Stimulated activated CD4-positive, alpha-beta T cell treated with anti-CD3 and anti-CD28 coated beads, Interleukin-1b, Interleukin-23, amount 100 ng/mL, for 24 hours (primary cell): Measurements from ENCODE around the gene CHST4.
"Not testable (repeated sequence)": the region's sequence is repeated elsewhere in the genome, so short reads cannot be mapped to it uniquely, and the experiment has no call there.

Experiments
- DNase-seq, 4 experiments: peaks; one replicate each; pipeline ENCODE4 v3.0.0-alpha.2; 2020; ENCODE audit warnings: low read depth in 4 of 4, low spot score in 1 of 4

The CHST4 gene

DNA sequence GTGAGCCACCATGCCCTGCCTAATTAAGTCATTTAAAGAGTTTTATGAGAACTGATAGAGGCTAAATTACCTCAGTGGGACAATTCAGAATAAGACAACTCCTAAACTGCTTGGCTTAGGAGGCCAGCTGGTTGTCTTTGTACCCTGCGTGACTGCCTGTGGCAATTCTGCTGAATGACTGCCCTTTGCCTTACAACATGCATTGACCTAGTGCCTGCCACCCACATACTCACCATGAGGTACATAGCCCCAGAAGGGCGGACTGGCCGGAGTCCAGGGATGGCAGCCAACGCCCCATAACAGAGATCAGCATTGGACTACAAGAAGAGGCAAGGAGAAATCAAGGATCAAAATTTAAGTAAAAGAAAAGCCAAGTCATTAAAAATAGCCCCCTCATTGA, 43.4 kb downstream of the CHST4 start:
- DNase-seq: no peak

DNA sequence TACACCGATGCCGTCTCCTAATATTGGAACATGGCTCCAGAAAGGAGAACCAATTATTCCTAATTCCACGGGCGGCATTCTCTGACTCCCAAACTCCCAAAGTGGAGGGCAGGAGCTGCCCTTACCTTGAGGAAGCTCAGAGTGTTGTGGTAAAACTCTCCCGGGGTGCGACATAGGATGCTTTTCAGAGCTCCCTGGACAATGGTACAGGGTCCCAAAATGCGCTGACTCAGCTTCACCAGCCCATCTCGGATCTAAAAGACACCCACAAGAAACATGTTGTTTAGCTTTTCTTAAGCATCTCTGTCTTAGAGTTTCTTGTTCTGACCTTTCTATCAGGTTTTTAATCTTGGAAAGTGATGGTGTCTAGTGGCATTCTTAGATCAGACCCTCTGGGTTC, 43.9 kb downstream of the CHST4 start:
- DNase-seq: no peak

DNA sequence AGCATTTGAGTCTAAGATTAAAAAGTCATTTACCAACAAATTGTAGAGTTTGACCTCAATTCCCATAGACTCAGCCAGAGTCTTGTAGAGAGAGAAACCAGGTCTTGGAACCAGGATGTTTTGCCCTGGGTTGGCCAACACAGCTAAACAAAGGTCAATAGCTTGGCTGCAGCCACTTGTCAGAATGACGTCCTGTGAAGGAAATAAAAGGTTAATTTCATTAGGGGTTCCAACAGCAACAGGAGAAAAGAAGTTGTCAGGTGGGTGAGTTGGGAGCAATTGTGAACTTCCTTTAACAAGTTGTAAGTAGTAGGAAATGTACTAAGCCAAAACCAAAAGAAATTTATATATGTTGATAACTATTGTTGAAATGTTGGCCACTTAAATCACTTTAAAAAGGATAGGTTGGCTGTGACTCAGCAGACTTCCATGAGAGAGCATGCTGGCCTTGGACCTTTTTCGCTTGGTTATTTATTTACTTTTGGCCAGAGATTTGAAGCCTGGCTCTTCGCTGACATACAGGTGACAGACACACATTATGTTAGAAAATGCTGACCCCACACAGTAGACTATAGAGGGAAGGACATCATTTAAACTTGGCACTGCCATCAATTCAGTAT, 46.4 kb downstream of the CHST4 start:
- DNase-seq: no peak

DNA sequence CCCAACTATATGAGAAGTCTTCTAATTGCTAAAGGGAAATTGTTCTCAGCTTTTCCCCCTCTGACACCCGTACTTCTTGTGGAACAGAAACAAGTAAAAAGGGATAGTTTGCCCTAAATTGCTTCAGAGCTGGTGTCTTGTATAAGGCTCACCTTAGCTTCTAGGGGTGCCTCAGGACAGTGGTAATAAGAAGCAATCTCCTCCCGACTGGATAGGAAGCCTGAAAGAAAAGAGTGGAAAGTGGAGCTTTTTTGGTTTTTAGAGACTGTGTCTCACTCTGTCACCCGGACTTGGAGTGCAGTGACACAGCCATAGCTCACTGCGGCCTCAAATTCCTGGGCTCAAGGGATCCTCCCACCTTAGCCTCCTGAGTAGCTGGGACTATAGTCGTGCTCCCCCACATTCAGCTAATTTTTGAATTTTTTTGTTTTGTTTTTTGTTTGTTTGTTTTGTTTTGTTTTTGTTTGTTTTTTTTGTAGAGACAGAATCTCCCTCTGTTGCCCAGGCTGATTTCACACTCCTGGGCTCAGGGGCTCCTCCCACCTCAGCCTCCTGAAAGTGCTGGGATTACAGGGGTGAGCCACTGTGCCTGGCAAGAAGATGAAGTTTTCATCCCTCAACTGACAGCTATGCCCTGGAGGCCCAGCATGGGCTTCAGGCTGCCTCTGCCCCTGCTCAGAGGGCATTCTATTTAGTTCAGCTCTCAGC, 47.3 kb downstream of the CHST4 start:
- no peak for DNase-seq

DNA sequence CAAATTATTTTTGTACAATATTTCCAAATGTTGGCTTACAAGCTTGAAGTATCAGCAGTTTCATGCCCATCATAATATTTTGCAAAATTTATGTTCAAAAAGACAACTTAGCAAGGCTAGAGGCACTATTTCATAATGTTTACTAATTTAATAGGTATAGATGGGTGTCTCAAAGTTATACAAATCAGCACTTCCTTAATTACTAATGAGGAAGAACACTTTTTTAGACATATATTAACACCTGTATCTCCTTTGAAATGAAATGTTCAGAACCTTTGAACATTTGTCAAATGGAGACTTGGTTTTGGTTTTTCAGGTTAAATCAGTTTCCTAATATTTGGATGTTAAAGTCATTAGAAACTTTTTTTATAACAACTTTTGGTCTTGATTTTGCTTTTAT, 48.5 kb downstream of the CHST4 start:
- no peak for DNase-seq

DNA sequence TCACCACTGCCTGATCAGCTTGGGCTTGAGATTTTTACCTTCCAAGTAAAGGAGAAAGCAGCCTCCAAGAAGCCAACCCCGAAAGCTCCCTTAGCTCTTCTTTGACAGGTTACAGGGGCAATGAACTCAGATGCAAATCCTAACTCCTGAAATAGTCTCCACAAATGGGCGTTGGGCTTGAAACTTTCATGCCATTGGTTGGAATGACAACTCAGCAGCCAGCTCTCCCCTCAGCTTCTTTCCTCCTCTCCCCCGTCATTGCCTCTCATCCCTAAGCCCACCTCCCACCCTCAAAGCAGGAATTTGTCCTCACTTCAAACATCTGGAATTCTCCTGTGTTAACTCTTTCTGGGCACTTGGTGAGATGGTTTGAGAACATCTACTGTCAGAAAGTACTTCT, 50.7 kb downstream of the CHST4 start, which contains the start of gene TAT:
TSS of gene TAT (minus strand) at position 122 of the 400 bp plus-strand sequence. CDS start 677 bp downstream, outside the sequence.
- no peak for DNase-seq

DNA sequence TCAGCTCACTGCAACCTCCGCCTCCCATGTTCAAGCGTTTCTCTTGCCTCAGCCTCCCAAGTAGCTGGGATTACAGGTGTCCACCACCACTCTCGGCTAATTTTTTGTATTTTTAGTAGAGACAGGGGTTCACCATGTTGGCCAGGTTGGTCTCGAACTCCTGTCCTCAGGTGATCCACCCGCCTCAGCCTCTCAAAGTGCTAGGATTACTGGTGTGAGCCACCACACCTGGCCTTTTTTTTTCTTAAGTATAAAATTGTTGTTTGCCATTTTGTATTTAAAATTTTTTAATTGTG, 56.3 kb downstream of the CHST4 start:
- not testable (repeated sequence) for DNase-seq

DNA sequence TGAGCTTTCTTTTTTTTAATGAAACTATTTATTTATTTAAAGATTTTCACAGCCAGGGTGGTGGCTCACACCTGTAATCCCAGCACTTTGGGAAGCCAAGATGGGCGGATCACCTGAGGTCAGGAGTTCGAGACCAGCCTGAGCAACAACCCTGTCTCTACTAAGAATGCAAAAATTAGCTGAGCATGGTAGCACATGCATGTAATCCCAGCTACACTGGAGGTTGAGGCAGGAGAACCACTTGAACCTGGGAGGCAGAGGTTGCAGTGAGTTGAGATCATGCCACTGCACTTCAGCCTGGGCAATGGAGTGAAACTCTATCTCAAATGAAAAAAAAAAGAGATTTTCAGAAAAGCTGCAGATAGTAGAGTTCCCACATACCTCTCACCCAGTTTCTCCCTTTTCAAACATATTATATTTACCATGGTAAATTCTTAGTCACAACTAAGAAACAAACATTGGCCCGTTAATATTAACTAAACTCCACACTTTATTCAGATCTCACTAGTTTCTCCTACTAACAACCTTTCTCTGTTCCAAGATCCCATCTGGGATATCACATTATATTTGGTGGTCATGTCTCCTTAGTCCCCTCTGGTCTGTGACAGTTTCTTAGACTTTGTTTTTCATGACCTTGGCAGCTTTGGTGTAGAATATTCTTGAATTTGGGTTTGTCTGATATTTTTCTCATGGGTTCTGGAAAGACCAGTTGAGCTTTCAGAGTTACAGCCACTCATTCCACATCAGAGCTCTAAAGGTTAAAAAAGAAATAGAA, 58.5 kb downstream of the CHST4 start:
- DNase-seq: no peak

DNA sequence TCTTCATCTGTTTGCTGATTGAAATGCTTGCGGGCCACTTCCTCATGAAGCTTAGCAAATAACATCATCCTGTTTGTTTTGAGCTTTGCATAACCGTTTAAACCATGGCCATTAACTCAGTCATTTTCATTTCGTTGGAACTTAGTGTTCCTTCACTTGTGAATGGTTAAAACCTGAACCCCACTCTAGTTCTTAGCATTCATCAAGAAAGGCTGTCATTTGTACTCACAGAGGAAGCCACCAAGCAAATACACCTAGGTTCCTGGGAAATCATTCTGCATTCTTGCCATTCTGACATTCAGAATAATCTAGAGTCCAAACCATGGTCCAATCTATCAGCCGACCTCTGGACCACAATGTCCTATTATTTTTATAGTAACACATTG, 59.1 kb downstream of the CHST4 start:
- DNase-seq: no peak
